ENCODE results near the gene NKAIN2.
"Not testable (repeated sequence)": the region's sequence is repeated elsewhere in the genome, so short reads cannot be mapped to it uniquely, and the experiment has no call there.

NKAIN2 gene

DNA sequence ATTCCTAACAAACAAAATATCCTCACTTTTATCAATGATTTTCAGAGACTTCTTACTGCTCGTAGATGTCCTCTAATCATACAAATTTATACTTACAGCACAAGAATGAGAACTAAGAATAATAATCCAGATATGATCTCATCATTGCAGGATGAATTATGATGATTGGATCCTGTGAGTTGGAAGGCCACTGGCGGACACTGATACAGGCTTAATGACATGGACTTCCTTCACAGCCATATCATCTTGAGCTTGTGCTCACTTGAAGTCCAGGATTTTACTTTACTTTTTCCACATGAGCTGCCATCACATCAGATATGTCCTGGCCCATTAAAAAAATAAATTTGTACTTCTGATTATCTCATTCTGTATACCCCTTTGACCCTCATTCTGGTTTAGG is 94.3 kb downstream of the NKAIN2 start:
- DNase-seq: no peak

GRCh38 chr6:123898665-123899064 is 95.0 kb downstream of the NKAIN2 start:
- no peak for DNase-seq

DNA sequence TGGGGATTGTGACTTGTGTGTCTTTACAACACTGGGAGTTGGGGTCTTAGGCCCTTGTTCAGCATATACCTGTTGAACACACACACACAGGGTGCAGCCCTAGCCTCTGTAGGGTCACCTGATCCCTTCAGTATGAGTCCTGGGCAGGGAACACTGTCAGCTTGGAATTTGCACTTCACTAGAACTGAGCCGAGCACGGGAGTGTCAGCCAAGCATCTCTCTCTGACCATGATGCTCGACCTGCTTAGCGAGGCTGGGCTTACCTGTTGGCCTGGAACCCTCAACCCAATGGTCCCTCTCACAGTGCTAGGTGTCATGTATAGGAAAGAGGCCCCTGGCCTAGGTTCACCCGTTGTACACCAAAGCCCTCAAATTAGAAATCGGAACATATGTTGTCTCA is 96.1 kb downstream of the NKAIN2 start:
- DNase-seq: no peak

DNA sequence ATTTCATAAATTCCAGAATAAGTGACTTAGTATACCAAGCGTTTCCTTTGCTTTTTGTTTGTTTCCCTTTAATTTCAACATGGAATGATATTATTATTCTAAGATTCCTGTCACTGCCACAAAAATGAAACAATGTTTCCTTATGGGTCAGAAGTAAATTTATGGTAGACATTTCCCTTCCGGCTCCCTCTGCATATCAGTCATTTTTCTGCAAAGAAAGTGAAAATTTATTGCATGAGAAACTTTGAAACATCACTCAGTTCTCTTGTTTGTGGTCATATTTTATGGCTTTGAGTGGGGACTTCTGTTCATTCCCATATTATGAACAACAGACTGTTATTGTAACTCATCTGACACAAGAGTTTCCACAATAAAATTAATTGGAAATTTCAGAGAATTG is 97.8 kb downstream of the NKAIN2 start:
- DNase-seq: no peak

DNA sequence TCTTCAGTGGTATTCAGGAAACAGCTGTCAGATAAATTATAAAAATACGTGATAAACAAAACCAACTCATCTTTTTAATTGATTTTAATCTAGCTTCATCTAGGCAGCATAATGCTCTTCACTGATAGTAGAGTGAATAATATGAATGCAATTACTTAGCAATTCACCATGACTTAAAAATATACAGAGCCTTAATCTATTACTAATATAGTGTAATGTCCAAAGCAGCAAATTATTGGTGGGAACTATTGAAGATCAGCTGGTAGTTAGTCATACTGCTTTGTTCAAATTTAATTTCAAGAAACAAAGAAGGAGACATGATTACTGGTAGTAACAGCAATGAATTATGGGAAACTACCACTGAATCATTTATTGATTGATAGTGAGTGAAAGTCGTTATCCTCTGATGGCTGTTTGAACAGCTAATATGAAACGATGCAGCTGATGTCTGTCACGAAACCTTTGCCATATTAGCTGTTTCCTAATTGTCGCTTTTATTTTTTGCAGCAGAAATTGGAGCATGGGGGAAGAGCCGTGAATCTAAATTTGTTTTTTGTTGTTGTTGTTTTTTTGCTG is 99.2 kb downstream of the NKAIN2 start:
- DNase-seq: no peak

DNA sequence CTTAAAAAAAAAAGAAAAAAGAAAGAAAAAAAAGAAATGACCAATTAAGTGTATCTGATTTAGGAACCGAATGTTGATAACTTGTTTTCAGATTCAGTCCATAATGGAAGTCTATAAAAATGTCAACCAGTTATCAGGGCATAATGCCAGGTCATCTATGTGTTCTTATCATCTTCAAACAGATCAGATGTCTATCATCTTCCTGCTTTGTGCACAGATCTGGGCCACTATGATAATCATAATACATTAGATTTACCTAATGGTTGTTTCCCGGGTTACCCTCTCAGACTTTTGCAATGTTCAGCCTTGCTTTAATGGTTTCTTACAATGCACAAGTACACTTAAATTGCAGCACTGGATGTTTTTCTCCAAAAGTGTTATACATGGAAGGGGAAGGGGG is 100.6 kb downstream of the NKAIN2 start:
- DNase-seq: no peak

GRCh38 chr6:123908797-123909196 is 105.1 kb downstream of the NKAIN2 start:
- DNase-seq: no peak

DNA sequence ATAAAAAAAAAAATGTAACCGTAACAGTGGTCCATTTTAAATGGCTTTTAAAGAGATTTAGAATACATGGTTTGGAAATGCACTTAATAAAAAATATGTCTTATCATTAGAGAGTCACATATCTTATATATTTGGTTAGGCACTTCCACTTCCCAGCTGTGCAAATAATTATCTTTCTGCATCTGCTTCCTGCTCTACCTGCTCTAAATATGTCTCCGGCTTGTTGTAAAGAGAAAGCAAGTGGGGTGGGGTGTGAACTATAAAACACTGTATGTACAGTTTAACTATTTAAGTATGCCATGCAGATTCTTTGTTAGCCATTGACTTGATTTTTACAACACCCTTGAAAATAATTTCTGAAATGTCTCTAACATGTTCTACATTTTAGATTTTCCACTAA is 106.3 kb downstream of the NKAIN2 start:
- DNase-seq: no peak

DNA sequence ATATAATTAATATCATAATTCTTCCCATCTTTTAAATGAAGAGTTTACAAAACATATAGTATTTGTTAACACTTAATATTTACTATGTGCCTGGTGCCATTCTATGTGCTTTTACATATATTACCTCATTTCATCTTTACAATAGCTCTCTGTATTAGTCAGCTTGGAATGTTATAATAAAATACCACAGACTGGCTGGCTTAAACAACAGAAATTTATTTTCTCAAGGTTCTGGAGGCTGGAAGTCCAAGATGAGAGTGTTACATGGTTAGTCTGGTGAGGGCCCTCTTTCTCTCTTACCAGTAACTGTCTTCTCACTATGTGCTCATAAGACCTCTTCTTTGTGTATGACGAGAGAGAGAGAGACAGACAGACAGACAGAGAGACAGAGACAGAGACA is 110.2 kb downstream of the NKAIN2 start:
- no peak for DNase-seq

GRCh38 chr6:123923379-123923778 is 119.7 kb downstream of the NKAIN2 start:
- not testable (repeated sequence) for DNase-seq

DNA sequence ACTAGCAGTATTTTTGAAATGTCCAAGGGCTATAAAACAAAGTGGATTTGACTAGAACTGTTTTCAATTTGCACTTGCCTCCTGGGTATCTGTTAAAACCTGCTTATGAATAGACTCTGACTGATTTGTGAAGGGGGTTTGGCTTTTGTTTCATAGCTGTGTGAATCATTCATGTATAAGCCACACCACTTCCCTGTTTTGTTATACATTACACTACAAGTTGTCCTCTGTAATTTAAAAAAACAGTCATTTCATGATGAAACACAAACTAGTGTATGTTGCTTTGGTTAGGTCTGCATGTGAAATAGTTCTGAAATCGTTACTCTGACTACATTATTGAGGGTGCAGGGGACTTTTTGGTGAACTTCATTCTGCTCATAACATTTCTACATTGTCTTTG is 121.7 kb downstream of the NKAIN2 start:
- no peak for DNase-seq

GRCh38 chr6:123925842-123926399 is 122.3 kb downstream of the NKAIN2 start:
- no peak for DNase-seq

DNA sequence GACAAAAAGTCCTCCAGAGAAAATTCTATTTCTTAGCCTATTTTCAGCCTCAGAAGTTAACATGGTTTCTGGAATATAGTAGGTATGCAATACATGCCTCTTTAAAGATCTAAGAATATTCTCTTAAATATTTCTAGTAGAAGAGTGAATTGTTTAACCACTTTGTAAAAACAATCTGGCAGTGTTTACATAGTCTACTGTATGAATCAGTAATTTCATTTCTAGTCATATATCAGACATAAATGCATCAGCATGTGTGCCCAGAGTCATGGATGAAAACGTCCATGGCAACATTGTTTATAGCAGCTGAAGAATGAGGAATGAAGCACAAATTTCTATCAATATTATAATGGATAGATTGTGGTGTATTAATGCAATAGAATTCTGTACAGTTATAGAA is 124.9 kb downstream of the NKAIN2 start:
- no peak for DNase-seq

- DNase-seq: no peak
Observed at GRCh38 chr6:123931928-123932327, 128.3 kb downstream of the NKAIN2 start.

DNA sequence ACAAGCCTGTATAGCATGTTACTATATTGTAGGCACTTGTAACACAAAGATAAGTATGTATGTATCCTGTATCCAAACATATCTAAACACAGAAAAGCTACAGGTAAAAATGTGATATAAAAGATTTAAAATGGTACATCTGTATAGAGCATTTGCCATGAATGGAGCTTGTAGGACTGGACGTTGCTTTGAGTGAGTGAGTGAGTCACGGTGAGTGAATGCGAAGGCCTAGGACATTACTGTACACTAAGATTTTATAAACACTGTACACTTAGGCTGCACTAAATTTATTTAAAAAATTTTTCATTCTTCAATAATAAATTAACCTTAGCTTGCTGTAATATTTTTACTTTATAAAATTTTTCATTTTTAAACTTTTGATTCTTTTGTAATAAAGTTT is 136.9 kb downstream of the NKAIN2 start:
- no peak for DNase-seq

GRCh38 chr6:123941855-123942254 is 138.2 kb downstream of the NKAIN2 start:
- DNase-seq: no peak

- DNase-seq: no peak
Observed at GRCh38 chr6:123945386-123945785, 141.7 kb downstream of the NKAIN2 start.

DNA sequence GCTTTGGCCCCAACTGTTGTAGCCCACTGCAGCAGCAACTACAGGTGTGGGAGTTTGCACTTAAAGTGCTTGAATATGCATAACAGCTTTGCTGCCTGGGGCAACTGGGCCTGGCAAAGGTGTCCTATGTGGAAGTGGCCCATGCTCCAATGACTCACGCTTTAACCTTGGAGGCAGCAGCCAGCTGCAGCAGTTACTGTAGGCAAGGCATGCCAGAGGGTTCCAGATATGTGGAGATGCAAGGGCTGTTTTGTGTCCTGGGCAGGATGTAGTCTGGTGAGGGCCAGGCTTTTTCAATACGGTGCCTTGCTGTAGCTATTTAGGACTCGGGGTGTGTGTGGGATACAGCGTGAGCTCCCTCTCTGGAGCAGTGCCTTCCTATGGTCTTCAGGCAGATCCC is 150.3 kb downstream of the NKAIN2 start:
- DNase-seq: no peak

DNA sequence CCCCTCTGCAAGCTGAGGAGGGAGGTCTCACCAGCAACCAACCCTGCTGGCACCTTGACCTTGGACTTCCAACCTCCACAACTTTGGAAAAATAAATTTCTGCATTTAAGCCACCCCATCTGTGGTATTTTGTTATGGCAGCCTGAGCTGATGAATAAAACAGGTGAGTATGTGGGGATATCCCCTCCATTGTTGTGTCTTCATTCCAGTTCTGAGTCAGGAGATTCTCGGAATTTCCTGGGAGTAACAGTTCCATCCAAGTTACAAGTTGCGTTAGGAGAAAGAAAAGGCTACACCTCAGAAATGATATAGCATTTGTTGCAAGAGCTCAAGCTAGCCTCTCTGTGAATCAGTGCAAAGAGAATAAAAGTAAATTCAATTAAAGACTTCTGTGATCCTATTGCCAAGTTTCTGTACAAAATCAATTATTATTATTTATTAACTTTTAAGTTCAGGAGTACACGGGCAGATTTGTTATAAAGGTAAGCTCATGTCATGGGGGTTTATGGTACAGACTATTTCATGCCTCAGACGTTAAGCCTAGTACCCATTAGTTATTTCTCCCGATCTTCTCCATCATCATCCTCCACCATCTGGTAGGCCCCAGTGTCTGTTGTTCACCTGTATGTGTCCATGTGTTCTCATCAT is 153.0 kb downstream of the NKAIN2 start:
- DNase-seq: no peak

- DNase-seq: no peak
Observed at GRCh38 chr6:123962508-123962907, 158.8 kb downstream of the NKAIN2 start.

- peak; percentile 15 for DNase-seq
Observed at GRCh38 chr6:123965894-123966293, 162.2 kb downstream of the NKAIN2 start.

DNA sequence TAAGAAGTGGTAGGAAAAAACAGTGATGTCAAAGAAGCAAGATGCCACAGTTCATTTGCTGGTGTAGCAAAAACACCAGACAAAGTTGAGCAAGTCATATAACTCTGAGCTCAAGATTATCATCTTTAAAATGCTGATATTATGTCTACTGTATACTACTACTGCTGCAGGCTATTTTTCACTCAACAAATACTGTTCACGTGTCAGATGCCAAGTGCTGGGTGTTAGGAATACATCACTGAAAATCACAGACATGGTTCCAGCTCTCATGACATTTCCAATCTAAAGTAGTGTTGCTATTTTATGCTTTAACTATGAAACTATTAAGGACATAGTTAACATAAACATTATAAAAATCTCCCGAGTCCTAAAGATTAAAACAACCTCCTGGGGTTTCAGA is 163.0 kb downstream of the NKAIN2 start:
- no peak for DNase-seq

- DNase-seq: peak; percentile 12
Observed at GRCh38 chr6:123967905-123968304, 164.2 kb downstream of the NKAIN2 start.

- no peak for DNase-seq
Observed at GRCh38 chr6:123972600-123973294, 169.1 kb downstream of the NKAIN2 start.
